A673 (cell line): ENCODE results near the gene CCR5. TPM values are rescaled to one million over a fixed set of nuclear protein-coding genes. Genes with fewer than 3 reads are reported as not detected.

Experiments used
- BruUV-seq: library from RNA; stranded (reverse); fragments of 400-500 nt; replicated peaks from 2 replicates; lab custom pipeline; 2021; lab: Mats Ljungman, UMichigan
- CTCF ChIA-PET: fragments of 300-600 bp; sonication (Branson Sonifier 250); formaldehyde crosslinking; loops from one replicate; lab custom pipeline; 2022; ENCODE audit warnings: antibody characterized with exemption; lab: Charles Lee
- POLR2A ChIA-PET: fragments of 300-600 bp; sonication (Branson Sonifier 250); formaldehyde crosslinking; loops from one replicate; lab custom pipeline; 2022; ENCODE audit warnings: antibody characterized with exemption; ENCODE audit not compliant: low non-redundant PET; lab: Charles Lee
- DNase-seq: peaks from one replicate; pipeline ENCODE4 v3.0.0-alpha.2; 2015; ENCODE audit warnings: low spot score
- H3K27ac ChIP-seq: fragments of 200-600 bp; sonication (generic); 2 replicates; pipeline ENCODE4 v1.5.1; 2016; ENCODE audit warnings: mixed run types, low read depth, mild to moderate bottlenecking, mixed read lengths, antibody characterized with exemption, low read length; ENCODE audit not compliant: poor library complexity, severe bottlenecking
- H3K27me3 ChIP-seq: fragments of 200-600 bp; sonication (generic); replicated peaks from 2 replicates; pipeline ENCODE4 v1.6.1; 2017; ENCODE audit warnings: mixed run types, low read depth, mild to moderate bottlenecking, mixed read lengths, antibody characterized with exemption, low read length; ENCODE audit not compliant: insufficient read depth, poor library complexity
- H3K36me3 ChIP-seq: fragments of 200-600 bp; sonication (generic); 2 replicates; pipeline ENCODE4 v1.6.1; 2016; ENCODE audit warnings: mixed run types, mild to moderate bottlenecking, mixed read lengths, antibody characterized with exemption, low read length; ENCODE audit not compliant: insufficient read depth, poor library complexity, severe bottlenecking
- H3K4me1 ChIP-seq: fragments of 200-600 bp; sonication (generic); 2 replicates; pipeline ENCODE4 v1.6.1; 2017; ENCODE audit warnings: mixed run types, mild to moderate bottlenecking, mixed read lengths, antibody characterized with exemption, low read length; ENCODE audit not compliant: insufficient read depth, poor library complexity, severe bottlenecking
- H3K4me3 ChIP-seq: fragments of 200-600 bp; sonication (generic); 2 replicates; pipeline ENCODE4 v1.5.1; 2016; ENCODE audit warnings: low read depth, mixed run types, mild to moderate bottlenecking, mixed read lengths, low read length; ENCODE audit not compliant: poor library complexity, severe bottlenecking
- H3K9me3 ChIP-seq: fragments of 200-600 bp; sonication (generic); 2 replicates; pipeline ENCODE4 v1.6.1; 2016; ENCODE audit warnings: mixed run types, low read depth, mild to moderate bottlenecking, mixed read lengths, antibody characterized with exemption, low read length; ENCODE audit not compliant: poor library complexity, severe bottlenecking
- CTCF ChIP-seq: fragments of 300-800, 200-600 bp; sonication (generic); conservative IDR thresholded peaks from 2 replicates; pipeline ENCODE4 v1.5.1; 2017; ENCODE audit warnings: low read depth, mild to moderate bottlenecking, antibody characterized with exemption, low read length, moderate library complexity, mixed read lengths
- EZH2 ChIP-seq: fragments of 200-600 bp; sonication (generic); IDR thresholded peaks from 2 replicates; pipeline ENCODE4 v1.6.1; 2017; ENCODE audit warnings: borderline replicate concordance, low read depth, mild to moderate bottlenecking, mixed read lengths, antibody characterized with exemption, low read length; ENCODE audit not compliant: poor library complexity, severe bottlenecking
- intact Hi-C: fragments of 100-400 bp; cut with micrococcal nuclease; formaldehyde crosslinking; loops from one replicate; pipeline ENCODE4 v1.10.0; 2022; ENCODE audit not compliant: unreplicated experiment
- total RNA-seq: library from RNA; stranded (reverse); gene quantifications from 2 replicates; pipeline ENCODE4 v1.2.3, GENCODE V29; 2021

Gene CCR5
- total RNA-seq, 1 experiment from 2014 or later, result not detected

GRCh38 chr3:46369675-46370132, 1.0 kb upstream of the CCR5 start:
- ChIA-PET CTCF (no interaction called here), POLR2A (no interaction called here)
- no peak for TF ChIP-seq EZH2
- no peak for TF ChIP-seq CTCF
- no peak for DNase-seq
- H3K36me3 ChIP-seq, result no peaks in the 10 kb centered on the region
- H3K27ac ChIP-seq, result no peak overlapping the region
- intact Hi-C loops, result loop anchor here (10.0 kb wide), 1 partner anchor 155 kb away; no protein-coding TSS in a partner anchor
- no TSS peak for BruUV-seq
- no peak overlapping the region for H3K4me3 ChIP-seq
- H3K27me3 ChIP-seq, result peaks cover 25% of the 10 kb centered on the region
- H3K4me1 ChIP-seq, result no peaks in the 10 kb centered on the region
- H3K9me3 ChIP-seq, result no peaks in the 10 kb centered on the region

- H3K36me3 ChIP-seq, result no peaks in the 10 kb centered on the region
- H3K27ac ChIP-seq, result no peak overlapping the region
- no peak for DNase-seq
- intact Hi-C loops, result loop anchor here (10.0 kb wide), 1 partner anchor 157 kb away; no protein-coding TSS in a partner anchor
- no peaks in the 10 kb centered on the region for H3K4me1 ChIP-seq
- BruUV-seq, result no TSS peak
- no peak overlapping the region for H3K4me3 ChIP-seq
- peaks cover 30% of the 10 kb centered on the region for H3K27me3 ChIP-seq
- ChIA-PET POLR2A (no interaction called here), CTCF (interaction anchor here (0.7 kb wide), 1 partner anchor 8 kb away, joined by 3 read pairs; no protein-coding TSS in a partner anchor)
- TF ChIP-seq EZH2 (no peak), CTCF (no peak)
- no peaks in the 10 kb centered on the region for H3K9me3 ChIP-seq
Observed at GRCh38 chr3:46371519-46372340, 984 bp downstream of the CCR5 start.

GRCh38 chr3:46372492-46373359, 2.0 kb downstream of the CCR5 start:
- no TSS peak for BruUV-seq
- no peaks in the 10 kb centered on the region for H3K4me1 ChIP-seq
- CTCF ChIA-PET, result interaction anchor here (0.6 to 0.7 kb wide), 2 partner anchors 9 to 164 kb away, joined by 3 read pairs; no protein-coding TSS in a partner anchor
- POLR2A ChIA-PET, result no interaction called here
- TF ChIP-seq EZH2, result no peak
- peak; percentile 37 for TF ChIP-seq CTCF
- no peaks in the 10 kb centered on the region for H3K9me3 ChIP-seq
- H3K4me3 ChIP-seq, result no peak overlapping the region
- H3K36me3 ChIP-seq, result no peaks in the 10 kb centered on the region
- H3K27ac ChIP-seq, result no peak overlapping the region
- H3K27me3 ChIP-seq, result peaks cover 30% of the 10 kb centered on the region
- DNase-seq, result no peak
- intact Hi-C loops, result loop anchor here (10.0 kb wide), 1 partner anchor 158 kb away; no protein-coding TSS in a partner anchor
